Mesodermal cell (in vitro differentiated cells): ENCODE results near the gene FAU.
A peak's percentile ranks its signal among the peaks of the same experiment; 100 is the strongest.

ENCODE experiments used
- H3K27ac ChIP-seq: 2 replicates; pipeline ENCODE4 v1.7.0; 2013; ENCODE audit warnings: mild to moderate bottlenecking, low read depth, low read length, moderate library complexity; ENCODE audit not compliant: severe bottlenecking
- H3K36me3 ChIP-seq: 2 replicates; pipeline ENCODE4 v1.7.1; 2013; ENCODE audit warnings: mild to moderate bottlenecking, low read length, moderate library complexity; ENCODE audit not compliant: control insufficient read depth, insufficient read depth
- H3K4me1 ChIP-seq: one replicate; pipeline ENCODE4 v1.7.1; 2013; ENCODE audit warnings: mild to moderate bottlenecking, low read length; ENCODE audit not compliant: insufficient read depth, control insufficient read depth, poor library complexity, severe bottlenecking
- H3K4me3 ChIP-seq: 2 replicates; pipeline ENCODE4 v1.7.0; 2013; ENCODE audit warnings: low read length, control low read depth, mild to moderate bottlenecking; ENCODE audit not compliant: insufficient read depth, poor library complexity, severe bottlenecking; ENCODE audit errors: extremely low read depth
- H3K9me3 ChIP-seq: 2 replicates; pipeline ENCODE4 v1.7.1; 2013; ENCODE audit warnings: mild to moderate bottlenecking, low read length, moderate library complexity; ENCODE audit not compliant: control insufficient read depth
- WGBS, 2 experiments: methylation state at CpG; one replicate each; pipeline ENCODE4 v1.1.5; 2013; ENCODE audit warnings: missing lambda C conversion rate in 2 of 2; ENCODE audit not compliant: insufficient coverage in 2 of 2; 5-methylcytosine and 5-hydroxymethylcytosine counted together

Gene FAU

DNA sequence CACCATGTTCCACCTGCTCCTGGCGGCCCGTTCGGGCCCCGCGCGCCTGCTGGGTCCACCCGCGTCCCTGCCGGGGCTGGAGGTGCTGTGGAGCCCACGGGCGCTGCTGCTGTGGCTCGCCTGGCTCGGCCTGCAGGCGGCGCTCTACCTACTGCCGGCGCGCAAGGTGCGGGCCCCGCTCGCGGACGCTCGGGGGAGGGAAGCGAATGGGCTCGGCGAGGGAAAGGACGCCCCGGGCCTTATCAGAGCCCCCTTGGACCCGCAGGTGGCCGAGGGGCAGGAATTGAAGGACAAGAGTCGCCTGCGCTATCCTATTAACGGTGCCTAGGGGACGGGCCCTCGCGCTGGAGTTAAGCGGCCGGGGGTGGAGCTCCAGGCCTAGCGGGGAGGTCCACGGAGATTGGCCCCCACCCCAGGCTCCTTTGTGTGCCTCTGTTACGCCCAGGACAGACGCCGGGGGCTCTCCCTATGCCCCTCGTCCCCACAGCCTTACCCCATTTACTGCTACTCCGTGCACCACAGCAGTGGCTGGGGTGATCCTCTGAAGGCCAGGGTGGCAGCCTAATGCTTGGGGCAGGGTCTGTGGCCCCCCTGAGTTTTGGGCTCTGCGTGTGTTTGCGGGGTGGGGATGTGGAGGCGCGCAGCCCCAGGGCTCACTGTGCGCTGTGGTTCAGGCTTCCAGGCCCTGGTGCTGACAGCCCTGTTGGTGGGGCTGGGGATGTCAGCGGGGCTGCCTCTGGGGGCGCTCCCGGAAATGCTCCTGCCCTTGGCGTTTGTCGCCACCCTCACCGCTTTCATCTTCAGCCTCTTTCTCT, 9.2 kb downstream of the FAU start:
- Histone ChIP-seq H3K4me1 (peaks cover 24% of the 10 kb centered on the region), H3K36me3 (peaks cover 33% of the 10 kb centered on the region), H3K27ac (peak overlapping the region; percentile 16), H3K9me3 (no peaks in the 10 kb centered on the region), H3K4me3 (peak overlapping the region; percentile 81)
- whole genome bisulfite sequencing, 2 experiments = 2 to 3% methylated on average over 33 to 48 of the region's 57 CpGs

DNA sequence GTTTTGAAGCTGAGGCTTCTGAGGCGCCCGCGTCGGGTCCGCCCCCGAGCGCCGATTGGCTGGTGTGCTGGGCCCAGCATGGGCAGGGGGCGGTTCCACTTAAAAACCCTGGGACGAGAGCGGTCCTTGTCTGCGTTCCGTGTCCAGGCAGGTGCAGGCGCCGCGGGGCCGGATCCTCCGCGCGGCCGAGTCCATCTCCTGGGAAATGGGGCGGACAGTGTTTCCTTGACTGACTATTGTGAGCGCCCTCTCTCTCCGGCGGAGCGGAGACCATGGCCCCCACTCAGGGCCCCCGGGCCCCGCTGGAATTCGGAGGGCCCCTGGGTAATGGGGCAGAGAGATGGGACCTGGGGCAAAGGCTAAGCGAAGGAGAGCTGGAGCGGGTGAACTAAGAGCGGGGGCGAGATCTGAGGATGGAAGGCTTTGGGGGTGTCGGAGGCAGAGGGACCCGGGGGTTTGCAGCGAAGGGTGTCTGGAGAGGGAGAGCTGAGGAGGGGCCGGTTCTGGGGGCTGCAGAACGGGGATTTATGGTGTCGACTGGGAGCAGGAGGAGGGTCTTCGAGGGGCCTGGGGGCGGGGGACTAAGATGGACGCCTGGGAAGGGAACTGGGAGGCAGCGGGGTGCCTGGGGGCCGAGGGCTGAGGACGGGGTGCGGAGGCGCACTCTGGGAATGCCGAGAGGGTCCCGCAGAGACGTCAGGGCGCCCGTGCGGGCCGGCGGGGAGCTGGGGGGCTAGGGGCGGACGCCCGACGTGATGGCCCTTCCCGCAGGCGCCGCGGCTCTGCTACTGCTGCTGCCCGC, 10.0 kb downstream of the FAU start, which contains the start of gene TM7SF2:
TM7SF2 (plus strand) TSS at position 129 of the 802 bp plus-strand sequence; CDS start at position 273, 144 bp downstream.
- no peaks in the 10 kb centered on the region for H3K9me3 ChIP-seq
- WGBS, 2 experiments = 0 to 1% methylated on average over 52 to 56 of the region's 64 CpGs
- peaks cover 24% of the 10 kb centered on the region for H3K4me1 ChIP-seq
- peak within 1 kb of the TSS; percentile 81 for H3K4me3 ChIP-seq
- peaks cover 41% of the 10 kb centered on the region for H3K36me3 ChIP-seq
- H3K27ac ChIP-seq = peak within 1 kb of the TSS; percentile 29

DNA sequence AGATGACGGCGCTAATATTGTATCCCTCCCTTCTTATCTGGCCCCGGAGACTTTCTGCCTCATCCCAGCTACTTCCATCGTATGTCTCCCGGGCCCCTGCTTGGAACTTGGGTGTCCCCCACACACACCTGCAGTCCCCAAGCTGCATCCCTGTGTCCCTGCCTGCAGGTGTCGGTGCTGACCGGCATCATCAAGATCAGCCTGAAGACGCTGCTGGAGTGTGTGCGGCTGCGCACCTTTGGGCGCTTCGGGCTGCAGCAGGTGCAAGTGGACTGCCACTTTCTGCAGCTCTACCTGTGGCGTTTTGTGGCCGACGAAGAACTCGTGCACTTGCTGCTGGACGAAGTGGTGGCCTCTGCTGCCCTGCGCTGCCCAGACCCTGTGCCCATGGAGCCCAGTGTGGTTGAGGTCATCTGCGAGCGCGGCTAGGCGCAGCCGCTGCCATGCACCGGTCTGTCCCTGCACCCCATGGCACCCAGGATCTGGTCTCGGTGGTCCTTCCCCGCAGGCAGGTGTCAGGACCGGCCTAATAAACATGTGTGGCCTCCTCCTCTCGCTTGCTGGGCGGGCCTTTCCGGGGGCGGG, 10.7 kb downstream of the FAU start:
- Histone ChIP-seq H3K4me3 (peak overlapping the region; percentile 81), H3K36me3 (peaks cover 36% of the 10 kb centered on the region), H3K9me3 (no peaks in the 10 kb centered on the region), H3K4me1 (peaks cover 21% of the 10 kb centered on the region), H3K27ac (no peak overlapping the region)
- 64 to 65% methylated on average over 31 of the region's 31 CpGs for WGBS, 2 experiments

DNA sequence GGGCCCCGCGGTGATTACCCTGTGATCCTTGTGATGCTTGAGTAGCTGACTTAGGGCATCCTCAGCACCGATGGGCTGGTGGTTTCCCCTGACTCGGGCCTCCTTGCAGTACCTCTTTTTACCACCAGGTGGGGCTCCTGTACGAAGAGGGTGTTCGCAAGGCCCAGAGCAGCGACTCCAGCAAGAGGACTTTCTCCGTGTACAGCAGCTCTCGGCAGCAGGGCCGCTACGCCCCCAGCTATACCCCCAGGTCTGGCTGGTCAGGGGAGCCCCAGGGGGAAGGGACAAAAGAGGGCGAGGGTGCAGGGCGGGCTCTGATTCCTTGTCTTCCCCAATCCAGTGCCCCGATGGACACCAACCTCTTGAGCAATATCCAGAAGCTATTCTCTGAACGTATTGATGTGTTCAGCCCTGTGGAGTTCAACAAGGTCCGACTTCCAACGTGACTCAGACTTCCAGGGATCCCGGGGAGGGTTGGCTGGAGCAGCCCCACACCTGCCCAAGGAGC, 11.5 kb downstream of the FAU start:
- peaks cover 33% of the 10 kb centered on the region for H3K36me3 ChIP-seq
- peak overlapping the region; percentile 13 for H3K27ac ChIP-seq
- H3K9me3 ChIP-seq = no peaks in the 10 kb centered on the region
- H3K4me1 ChIP-seq = peaks cover 21% of the 10 kb centered on the region
- 26 to 28% methylated on average over 15 to 16 of the region's 18 CpGs for WGBS, 2 experiments
- no peak overlapping the region for H3K4me3 ChIP-seq

DNA sequence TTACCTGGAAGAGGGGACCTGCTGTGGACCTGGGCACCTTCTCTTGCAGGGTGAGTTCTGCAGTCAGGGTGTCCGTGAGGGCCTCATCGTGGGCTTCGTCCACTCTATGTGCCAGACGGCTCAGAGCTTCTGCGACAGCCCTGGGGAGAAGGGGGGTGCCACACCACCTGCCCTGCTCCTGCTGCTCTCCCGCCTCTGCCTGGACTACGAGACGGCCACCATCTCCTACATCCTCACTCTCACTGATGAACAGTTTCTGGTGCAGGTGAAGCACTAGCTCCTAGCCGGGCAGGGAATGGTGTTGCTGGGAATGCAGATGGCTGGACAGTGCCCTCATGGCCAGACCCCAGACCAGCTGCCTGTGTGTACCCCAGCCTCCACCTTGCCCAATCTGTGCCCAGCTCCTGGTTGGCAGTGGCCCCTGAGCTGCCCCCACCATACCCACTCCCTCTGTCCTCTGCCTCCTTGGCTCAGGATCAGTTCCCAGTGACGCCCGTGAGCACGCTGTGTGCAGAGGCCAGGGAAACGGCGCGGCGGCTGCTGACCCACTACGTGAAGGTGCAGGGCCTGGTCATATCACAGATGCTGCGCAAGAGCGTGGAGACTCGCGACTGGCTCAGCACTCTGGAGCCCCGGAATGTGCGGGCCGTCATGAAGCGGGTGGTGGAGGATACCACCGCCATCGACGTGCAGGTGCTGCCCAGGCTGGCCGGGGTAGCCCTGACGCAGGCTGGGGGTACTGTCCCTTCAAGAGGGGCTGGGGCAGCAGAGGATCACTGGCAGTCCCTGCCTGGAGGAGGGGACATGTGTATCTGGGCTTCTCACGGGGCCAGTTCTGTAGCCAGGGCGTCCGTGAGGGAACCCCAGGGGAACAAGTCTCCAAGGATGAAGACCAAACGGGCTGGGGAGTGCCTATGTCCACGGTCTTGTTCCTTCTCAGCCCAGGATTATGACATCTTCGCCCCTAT, 12.4 kb downstream of the FAU start:
- H3K9me3 ChIP-seq = no peaks in the 10 kb centered on the region
- no peak overlapping the region for H3K4me3 ChIP-seq
- 91 to 95% methylated on average over 30 to 31 of the region's 36 CpGs for WGBS, 2 experiments
- peaks cover 21% of the 10 kb centered on the region for H3K4me1 ChIP-seq
- peaks cover 26% of the 10 kb centered on the region for H3K36me3 ChIP-seq
- H3K27ac ChIP-seq = no peak overlapping the region

DNA sequence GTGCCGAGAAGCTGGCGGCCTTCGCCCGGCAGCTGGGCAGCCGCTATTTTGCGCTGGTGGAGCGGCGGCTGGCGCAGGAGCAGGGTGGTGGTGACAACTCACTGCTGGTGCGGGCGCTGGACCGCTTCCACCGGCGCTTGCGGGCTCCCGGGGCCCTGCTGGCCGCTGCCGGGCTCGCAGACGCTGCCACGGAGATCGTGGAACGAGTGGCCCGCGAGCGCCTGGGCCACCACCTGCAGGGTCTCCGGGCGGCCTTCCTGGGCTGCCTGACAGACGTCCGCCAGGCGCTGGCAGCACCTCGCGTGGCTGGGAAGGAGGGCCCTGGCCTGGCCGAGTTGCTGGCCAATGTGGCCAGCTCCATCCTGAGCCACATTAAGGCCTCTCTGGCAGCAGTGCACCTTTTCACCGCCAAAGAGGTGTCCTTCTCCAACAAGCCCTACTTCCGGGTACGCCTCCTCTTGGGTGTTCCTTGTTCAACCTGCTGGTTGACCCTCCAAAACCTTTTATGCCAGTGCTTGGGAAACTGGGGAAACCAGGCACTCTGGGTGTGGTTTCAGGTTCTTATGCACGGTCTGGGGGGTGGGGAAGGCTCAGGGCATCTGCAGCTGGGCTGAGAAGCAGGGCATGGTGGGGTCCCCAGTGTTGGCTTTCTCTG, 13.3 kb downstream of the FAU start:
- WGBS, 2 experiments = 95 to 97% methylated on average over 37 to 38 of the region's 38 CpGs

DNA sequence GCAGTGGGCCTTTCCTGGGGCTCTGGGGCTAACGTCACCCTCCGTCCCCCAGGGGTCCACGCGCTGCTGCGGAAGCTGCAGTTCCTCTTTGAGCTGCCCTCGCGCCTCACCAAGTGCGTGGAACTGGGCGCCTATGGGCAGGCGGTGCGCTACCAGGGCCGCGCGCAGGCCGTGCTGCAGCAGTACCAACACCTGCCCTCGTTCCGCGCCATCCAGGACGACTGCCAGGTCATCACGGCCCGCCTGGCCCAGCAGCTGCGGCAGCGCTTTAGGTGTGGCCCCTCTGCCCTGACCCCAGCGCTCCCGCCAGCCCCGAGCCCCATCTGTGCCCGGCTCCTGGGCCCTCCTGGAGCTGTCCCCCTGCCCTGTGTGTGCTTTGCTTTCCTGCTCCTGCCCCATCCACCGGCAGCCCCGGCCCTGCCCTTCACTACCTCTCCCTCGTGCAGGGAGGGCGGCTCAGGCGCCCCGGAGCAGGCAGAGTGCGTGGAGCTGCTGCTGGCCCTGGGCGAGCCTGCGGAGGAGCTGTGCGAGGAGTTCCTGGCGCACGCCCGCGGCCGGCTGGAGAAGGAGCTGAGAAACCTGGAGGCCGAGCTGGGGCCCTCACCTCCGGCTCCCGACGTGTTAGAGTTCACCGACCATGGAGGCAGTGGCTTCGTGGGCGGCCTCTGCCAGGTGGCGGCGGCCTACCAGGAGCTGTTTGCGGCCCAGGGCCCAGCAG, 14.0 kb downstream of the FAU start:
- 96% methylated on average over 43 to 52 of the region's 52 CpGs for WGBS, 2 experiments

More for the DNA sequence above, 13.3 kb downstream of the FAU start:
- peaks cover 30% of the 10 kb centered on the region for H3K36me3 ChIP-seq
- H3K9me3 ChIP-seq = no peaks in the 10 kb centered on the region
- no peak overlapping the region for H3K4me3 ChIP-seq
- no peak overlapping the region for H3K27ac ChIP-seq
- H3K4me1 ChIP-seq = peaks cover 19% of the 10 kb centered on the region

DNA sequence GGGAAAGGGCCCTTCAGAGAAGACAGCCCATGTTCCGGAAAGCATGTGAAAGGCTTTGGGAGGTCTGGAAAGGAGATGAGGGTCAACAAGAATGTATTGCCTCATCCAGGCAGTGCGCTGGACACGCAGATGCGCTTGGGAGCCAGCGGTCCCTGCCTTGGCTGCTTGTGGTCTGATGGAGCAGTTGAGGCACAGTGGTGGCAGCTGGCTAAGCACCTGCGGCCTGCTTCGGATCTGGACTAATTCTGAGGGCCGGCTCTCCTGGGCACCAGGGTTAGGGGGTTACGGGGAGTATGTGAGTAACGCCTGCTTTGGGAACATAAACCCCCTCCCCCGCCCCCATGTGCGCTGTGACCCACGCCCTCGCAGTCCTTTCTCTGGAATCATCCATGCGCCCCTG, 14.9 kb downstream of the FAU start:
- H3K36me3 ChIP-seq = peaks cover 34% of the 10 kb centered on the region
- peaks cover 9% of the 10 kb centered on the region for H3K4me1 ChIP-seq
- no peaks in the 10 kb centered on the region for H3K9me3 ChIP-seq
- H3K27ac ChIP-seq = no peak overlapping the region
- 97 to 100% methylated on average over 7 to 9 of the region's 15 CpGs for WGBS, 2 experiments
- no peak overlapping the region for H3K4me3 ChIP-seq

More for the DNA sequence above, 14.0 kb downstream of the FAU start:
- peaks cover 34% of the 10 kb centered on the region for H3K36me3 ChIP-seq
- H3K4me3 ChIP-seq = no peak overlapping the region
- no peaks in the 10 kb centered on the region for H3K9me3 ChIP-seq
- H3K4me1 ChIP-seq = peaks cover 12% of the 10 kb centered on the region
- no peak overlapping the region for H3K27ac ChIP-seq

DNA sequence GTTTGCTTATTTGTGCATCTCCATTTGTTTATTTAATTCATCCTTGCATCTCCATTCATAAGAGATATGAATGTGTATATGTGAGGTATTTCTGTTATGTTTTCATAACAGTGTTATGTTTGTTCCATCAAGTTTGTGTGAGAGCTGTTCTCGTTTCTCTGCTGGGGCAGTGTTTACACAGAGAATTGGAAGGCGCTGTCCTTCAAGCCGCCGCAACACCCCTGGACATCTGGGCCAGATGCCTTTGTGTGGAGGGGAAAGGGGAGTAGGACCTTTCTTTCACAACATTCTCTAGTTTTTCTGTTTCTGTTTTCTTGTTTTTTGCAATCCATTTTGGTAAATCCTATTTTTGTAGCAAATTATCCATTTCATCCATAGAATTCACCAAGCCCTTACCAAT, 17.3 kb downstream of the FAU start:
- H3K27ac ChIP-seq = no peak overlapping the region
- WGBS, 2 experiments = 95 to 100% methylated on average over 1 to 2 of the region's 4 CpGs
- peaks cover 35% of the 10 kb centered on the region for H3K36me3 ChIP-seq
- no peaks in the 10 kb centered on the region for H3K9me3 ChIP-seq
- no peaks in the 10 kb centered on the region for H3K4me1 ChIP-seq
- H3K4me3 ChIP-seq = no peak overlapping the region
